NCI-H524 treated with DMSO at 0.1 percent for 48 hours (cell line): ENCODE results near the gene SF3B5.
"Not testable (repeated sequence)": the region's sequence is repeated elsewhere in the genome, so short reads cannot be mapped to it uniquely, and the experiment has no call there.

Experiments
- DNase-seq: peaks from one replicate; lab custom pipeline; 2025; lab: John Stamatoyannopoulos, UW

SF3B5 gene

DNA sequence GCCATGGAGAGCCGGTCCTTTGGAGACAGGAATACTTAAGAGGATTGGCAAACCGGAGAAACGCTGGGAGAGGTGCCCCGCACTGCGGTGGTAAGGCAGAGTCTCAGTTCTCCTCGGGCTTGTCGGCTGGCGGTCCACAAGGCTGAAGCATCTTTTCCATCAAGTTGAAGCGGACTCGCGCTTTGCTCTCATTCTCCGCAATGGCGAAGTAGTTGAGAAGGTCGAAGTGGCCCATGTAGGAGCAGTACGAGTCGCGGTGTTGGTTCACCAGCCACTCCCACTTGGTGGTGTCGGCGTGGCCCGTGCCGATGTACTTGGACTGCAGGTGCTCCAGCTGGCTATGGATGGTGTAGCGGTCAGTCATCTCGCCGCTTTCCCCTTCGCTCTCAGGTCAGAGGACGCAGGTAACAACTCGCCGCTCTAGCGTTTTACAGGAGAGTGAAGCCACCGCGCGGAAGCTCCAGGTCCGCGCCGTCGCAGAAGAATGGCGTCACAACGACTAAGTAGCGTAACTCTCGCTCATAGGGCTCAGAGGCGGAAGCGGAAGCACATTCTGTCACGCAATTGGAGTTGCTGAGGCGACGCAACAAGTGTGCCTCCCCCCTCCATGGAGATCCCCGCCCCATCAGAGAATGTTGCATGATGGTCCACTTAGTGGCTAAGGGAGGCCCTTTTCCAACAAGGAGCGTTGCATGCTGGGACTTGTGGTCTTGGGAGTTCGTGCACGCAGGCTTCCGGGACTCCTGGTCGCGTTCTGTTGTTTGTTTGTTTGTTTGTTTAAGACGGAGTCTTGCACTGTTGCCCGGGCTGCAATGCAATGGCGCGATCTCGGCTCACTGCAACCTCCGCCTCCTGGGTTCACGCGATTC is at the start of gene SF3B5:
SF3B5 (minus strand) TSS at position 440 of the 869 bp plus-strand sequence; CDS start at position 364, 76 bp downstream.
- DNase-seq = peak; percentile 99

DNA sequence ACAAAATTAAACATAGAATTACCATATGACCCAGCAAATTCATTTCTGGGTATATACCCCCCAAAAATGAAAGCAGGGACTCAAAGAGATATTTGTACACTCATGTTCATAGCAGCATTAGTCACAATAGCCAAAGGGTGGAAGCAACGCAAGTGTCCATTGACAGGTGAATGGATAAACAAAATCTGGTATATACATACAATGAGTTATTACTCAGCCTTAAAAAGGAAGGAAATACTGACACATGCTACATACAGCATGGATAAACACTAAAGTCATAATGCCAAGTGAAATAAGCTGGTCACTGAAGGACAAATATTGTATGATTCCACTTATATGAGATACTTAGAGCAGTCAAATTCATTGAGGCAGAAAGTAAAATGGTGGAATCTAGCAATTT is 49.6 kb upstream of the SF3B5 start:
- no peak for DNase-seq

DNA sequence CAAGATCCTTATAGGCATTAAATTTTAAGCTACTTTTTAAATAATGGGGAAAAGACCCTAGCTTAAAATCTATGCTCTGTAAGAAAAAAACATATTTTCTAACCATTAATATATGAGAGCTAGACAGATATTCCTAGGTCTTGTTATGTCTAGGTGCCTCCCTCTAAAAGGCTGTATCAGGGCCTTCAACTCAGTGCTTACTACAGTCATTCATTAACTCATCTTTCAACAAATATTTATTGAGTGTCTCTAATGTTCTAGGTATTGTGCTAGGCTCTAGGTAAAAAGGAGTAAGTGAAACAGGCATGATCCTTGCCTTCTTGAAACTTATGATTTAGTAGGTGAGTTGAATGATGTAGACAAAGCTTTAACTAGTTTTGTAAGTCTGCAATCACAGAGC is 48.5 kb upstream of the SF3B5 start:
- no peak for DNase-seq

DNA sequence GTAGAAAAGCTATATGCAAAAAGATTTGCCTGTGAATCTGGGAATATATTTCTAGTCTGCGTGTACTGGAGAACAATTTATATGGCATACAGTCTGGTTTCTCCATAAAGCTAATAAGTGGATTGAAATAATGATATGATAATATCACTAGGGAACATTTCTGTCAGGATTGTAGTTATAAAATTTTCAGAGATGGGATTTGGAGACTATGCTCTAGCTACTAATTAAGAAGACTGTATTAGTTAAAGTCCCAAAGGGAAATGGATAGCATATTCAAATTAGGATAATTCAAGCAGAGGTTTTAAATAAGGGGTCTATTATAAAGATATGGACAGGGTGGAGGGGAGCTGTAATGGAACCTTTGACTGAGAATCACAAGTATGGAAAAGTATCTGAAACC is 47.7 kb upstream of the SF3B5 start:
- DNase-seq = no peak

DNA sequence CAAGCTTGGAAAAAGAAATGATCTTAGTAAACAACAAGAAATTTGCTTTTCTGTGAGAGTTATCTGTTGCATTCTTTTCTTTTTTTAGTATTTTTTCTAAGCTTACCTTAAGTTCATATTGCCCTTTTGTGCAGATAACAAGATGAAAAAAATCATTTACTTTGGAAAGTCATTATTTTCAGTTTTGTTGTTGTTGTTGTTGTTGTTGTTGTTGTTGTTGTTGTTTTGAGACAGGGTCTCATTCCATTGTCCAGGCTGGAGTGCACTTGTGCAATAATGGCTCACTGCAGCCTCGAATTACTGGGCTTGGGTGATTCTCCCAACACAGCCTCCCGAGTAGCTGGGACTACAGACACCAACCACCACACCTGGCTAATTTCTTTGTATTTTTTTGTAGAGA is 46.1 kb upstream of the SF3B5 start:
- no peak for DNase-seq

DNA sequence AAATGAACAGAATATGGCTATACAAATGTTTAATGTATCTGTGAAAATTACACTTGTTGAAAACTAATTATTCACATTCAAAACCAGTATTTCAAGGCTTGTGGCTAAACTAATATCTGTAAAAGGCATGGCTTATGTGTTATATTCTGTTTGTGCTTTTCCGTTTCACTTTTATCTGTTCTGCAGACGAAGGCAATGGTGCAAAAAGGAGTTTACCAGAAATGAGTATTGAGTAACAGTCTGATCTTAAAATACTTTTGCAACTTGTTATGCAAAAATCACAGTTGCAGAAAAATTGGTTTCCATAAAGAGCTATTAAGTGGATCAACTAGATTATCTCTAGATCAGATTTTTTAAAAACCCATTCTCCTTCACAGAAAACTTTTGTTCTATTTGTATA is 45.5 kb upstream of the SF3B5 start:
- DNase-seq = no peak

DNA sequence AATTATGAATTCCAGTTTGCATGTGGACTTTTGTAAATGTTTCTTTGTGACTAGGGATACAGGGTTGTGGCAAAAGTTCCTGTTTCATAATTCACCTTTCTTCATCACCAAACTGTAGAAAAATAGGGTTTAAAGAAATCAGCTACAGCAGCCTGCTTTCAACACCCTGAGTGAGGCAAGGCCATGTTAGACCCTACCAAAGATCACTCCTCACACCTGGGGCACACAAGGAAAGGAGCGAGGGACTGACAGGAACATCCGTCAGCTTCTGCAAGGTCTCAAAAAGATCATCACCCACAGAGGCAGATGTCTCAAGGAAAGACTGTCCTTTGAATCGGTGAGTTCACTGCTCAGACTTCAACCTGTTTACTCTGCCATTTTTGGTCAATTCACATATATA is 44.4 kb upstream of the SF3B5 start:
- no peak for DNase-seq

DNA sequence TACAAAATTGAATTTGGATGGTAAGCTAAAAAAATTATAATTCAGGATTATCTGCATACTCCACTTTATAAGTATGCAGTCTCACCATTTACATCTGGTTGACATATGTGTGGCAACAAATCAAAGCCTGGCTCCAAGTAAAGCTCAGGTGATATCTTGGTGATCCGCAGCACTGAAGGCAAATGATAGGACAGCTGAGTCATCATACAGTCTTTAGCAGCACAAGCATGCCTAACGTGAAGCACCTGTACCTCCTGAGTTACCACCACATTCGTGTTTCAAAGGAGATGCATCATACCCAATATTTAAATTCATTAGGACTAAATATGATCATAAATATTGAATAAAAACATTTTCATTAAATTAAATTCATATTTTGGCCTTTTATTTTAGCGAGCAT is 43.2 kb upstream of the SF3B5 start:
- no peak for DNase-seq

DNA sequence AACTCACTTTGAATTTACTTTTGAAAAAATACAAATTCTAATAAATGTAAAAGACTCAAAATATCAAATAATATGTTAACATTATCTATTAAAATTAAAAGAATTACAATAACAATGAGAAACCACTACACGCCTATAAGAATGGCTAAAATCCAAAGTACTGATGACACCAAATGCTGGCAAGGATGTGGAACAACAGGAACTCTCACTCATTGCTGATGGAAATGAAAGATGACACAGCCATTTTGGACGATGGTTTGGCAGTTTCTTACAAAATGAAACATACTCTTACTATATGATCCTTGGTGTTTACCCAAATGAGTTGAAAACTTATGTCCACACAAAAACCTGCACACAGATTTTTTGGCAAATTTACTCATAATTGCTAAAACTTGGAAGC is 39.4 kb upstream of the SF3B5 start:
- no peak for DNase-seq

DNA sequence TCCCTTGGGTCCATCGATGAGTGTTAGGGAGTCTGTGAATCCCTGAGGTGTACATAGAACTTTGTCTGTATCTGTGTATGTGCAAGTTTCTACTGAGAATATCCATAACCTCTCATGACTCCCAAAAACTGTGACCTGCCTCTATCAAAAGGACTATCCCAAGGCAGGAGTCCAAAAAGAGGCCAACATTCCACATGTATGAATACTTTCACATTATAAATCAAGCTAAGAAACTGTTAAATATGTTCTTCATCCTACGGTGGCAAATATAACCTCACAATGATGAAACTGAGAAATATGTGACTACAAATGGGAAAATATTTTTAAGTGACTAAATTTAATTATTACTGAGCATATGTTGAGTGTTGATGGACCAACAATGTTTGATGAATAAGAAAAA is 38.8 kb upstream of the SF3B5 start:
- no peak for DNase-seq

DNA sequence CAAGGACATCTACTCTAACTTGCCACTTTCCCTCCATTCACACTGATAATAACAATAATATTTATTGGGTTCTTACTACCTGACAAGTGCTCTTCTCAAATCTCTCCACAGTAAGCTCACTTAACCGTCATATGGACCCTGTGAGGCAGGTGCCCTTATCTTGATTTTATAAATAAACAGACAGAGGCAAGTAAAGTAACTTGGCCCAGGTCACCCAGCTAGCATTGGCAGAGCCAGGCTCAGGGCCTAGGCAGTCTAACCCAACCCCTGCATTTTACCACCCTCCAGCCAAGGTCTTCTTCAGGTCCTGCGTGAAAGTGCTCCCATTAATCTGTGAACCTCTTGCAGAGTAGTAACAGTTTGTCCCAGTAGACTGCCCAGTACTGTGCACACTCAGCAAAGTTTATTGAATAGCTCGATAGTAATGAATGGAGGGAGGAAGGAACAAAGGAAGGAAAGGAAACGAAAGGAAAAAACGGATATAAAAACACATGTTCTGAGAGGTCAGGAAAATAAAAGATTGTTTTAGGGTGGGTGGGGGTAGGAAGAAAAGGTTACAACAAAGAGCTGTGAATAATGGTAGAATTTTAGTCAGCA is 38.0 kb upstream of the SF3B5 start:
- DNase-seq = no peak

DNA sequence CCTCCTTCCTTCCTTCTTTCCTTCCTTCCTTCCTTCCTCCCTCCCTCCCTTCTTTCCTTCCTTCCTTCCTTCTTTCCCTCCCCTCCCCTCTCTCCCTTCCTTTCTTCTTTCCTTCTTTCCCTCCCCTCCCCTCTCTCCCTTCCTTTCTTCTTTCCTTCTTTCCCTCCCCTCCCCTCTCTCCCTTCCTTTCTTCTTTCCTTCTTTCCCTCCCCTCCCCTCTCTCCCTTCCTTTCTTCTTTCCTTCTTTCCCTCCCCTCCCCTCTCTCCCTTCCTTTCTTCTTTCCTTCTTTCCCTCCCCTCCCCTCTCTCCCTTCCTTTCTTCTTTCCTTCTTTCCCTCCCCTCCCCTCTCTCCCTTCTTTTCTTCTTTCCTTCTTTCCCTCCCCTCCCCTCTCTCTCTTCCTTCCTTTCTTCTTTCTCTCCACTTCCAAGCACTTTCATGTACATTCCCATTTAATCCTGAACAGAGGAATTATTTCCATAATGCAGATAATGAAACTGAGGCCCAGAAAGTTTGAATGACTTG is 36.9 kb upstream of the SF3B5 start:
- DNase-seq = not testable (repeated sequence)

DNA sequence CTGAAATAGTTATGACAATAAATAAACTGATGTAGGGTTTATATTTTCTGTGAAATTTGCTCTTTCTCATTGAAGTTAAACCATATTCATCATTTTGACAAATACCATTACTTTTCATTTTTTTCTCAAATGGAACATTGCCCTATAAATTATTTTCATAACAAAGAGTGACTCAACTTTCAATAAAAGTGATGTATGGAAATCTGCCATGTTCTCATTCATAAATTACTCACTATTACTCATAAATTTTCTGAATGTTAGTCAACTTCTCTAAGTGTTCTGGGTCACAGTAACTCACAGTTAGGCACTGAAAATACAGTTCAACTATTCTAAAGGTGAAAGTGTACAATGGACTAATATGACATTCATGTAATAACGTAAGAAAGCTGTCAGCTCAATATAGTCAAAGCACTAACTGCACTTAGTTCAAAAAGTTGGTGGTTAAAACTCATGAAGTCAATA is 35.9 kb upstream of the SF3B5 start:
- no peak for DNase-seq

DNA sequence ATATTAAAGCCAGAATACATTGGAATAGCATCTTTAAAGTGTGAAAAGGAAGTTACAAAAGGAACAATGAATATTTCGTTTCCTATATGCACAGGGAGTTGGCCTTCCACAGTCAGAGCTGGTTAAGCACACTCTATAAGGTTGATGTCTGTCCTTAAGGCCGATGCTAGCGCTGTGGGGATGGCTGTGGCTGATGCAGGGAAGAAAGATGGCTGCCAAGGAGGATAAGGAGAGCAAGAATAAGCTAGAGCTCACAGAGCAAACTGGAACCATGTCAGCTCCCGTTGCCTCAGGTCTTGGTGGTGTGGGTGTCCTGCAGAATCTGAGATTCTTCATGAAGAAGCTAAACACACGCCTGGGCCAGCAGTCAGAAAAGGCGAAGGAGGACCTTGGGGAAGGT is 34.1 kb upstream of the SF3B5 start:
- no peak for DNase-seq

DNA sequence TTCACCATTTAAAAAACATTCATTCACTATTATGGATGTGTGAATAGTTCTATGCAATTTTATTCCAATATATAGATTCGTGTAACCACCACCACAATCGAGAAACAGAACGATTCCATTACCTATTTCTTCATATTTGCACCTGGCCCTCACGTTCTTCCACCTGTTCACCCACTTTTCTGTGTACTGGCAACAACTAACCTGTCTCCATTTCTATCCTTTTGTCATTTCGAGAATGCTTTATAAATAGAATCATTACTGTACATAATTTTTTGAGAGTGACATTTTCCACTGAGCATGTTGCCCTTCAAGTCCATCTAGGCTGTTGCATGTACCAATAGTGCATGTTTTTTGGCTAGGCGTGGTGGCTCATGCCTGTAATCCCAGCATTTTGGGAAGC is 31.7 kb upstream of the SF3B5 start:
- no peak for DNase-seq

DNA sequence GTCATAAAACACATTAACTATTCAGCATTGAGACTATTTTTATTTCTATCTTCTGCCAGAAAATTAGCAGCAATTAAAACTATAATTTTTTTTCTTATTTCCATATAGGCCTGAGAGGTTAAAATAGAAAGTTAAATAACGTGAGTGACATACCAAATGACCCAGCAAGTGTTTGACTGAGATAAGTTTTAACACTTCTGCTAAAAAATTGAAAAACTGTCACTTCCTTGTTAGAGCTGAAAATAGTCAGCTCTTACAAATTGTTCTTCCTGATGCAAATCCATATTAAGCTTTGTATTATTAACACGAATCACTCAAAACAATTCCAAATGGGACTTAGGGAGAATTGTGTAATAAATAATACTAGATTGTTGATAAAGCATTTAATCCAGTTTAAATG is 28.5 kb upstream of the SF3B5 start:
- no peak for DNase-seq

DNA sequence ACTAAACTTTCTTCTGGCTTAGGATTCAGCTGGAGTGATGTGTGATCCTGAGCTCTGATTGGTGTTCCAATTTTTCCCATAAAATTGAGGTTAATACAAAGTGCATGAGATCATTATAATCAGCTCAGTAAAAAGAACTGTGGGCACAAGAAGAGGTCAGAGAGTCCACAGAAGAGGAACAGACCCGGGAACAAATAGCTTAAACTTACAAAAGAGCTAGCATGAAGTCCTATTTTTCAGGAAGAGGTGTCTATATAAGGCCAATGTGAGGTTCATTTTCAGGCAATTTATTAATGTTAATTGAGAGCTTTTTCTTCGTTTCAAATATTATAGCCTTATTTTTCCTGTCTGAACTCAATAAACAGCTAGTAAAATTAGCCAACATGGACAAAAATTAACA is 28.0 kb upstream of the SF3B5 start:
- no peak for DNase-seq

DNA sequence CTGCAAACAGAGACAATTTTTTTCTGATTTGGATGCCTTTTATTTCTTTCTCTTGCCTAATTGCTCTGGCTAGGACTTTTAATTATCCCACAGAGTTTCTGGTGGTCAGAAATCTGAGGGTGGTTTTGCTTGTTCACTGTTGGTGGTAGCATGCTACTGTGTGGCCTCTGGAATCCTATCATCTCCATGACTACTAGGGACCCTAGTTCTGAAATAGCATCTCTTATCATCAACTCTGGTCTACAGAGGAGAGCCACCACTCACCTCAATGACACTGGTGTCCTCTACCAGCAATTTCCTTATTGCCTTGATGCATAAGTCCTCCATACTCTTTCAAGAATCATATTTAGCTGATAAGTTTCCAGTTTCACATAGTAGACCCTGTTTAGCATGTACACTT is 27.5 kb upstream of the SF3B5 start:
- no peak for DNase-seq

DNA sequence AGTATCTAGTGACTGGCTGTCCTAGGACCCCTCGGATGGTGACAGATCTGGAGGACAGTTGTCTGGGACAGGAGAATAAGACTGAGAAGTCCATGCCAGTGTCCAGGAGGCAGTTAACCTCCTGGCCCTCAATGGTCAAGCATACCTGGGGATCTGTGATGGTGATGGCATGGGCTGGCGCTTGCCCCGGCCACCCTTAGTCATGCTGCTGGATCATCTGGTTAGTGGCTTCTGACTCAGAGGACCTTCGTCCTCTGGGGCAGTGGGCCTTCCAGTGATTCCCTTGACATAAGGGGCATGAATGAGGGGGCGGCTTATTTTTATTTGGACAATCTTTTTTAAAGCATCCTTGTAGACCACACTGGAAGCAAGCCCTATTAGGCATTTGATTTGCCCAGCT is 24.0 kb upstream of the SF3B5 start:
- no peak for DNase-seq

DNA sequence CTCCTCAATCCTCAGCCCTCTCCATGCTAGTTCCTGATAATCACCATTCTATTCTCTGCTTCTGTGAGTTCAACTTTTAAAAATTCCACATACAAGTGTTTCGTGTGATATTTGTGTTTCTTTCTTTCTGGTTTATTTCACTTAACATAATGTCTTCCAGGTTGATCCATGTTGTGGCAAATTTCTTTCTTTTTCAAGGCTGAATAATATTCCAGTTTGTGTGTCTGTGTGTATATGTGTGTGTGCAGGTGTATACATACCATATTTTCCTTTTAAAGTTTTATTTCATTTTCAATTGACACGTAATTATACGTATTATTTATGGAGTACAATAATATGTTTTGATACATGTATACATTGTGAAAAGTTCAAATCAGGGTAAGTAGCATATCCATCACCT is 19.8 kb upstream of the SF3B5 start:
- DNase-seq = no peak

DNA sequence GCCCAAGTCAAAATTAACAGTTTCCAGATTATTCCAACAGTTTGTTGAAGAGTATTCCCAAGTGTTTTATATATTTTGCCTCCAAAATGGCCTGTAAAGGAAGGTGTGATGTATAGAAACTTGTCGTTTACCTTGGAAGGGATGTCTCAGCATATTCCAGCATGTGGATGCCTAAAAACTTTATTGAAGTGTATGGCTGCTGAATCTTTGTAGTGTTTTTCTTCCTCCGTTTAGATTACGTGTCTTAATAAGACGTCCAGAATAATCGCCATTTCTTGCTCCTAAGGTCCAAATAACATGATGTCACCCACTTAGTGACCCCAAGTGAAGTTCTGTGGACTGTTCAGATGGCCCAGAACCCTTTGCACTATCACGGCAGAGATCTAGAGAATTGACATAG is 18.0 kb upstream of the SF3B5 start:
- DNase-seq = no peak

DNA sequence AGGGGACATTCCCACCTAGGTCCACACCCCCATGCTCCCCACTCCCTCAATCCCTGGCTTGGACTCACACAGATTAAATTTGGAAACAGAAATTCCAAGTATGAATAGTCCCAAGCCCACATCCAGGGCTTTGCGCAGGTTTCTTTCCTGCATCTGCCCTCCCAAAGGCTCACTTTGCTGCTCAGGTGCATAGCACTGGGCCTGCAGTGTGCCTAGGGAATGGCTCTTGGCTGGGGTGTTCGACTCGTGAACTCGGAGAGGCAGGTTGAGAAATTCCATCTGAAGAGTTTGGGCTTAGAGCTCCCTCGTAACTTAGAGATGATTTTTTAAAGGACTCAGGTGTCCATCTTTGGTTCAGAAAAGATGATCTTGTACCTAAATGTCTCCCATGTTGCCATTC is 14.8 kb upstream of the SF3B5 start:
- DNase-seq = no peak

DNA sequence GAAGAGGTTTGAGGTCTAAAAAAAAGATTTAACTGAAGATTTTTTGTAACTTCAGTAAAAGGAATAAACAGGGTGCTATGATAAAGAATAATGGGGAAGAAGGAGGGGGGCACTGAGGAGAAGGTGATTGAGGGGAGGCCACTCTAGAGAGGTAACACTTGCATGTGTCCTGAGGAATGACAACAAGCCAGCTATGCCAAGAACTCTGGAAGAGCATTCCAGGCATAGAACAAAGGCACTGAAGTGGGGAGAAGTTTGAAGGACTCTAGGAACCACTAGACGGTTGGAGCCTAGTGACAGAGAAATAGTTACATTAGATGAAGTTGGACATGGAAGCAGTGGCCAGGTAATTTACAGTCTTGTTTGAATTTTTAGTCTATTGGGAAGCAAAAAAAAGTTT is 10.8 kb upstream of the SF3B5 start:
- no peak for DNase-seq
